ENCODE data around the gene SPRN.

SPRN gene

DNA sequence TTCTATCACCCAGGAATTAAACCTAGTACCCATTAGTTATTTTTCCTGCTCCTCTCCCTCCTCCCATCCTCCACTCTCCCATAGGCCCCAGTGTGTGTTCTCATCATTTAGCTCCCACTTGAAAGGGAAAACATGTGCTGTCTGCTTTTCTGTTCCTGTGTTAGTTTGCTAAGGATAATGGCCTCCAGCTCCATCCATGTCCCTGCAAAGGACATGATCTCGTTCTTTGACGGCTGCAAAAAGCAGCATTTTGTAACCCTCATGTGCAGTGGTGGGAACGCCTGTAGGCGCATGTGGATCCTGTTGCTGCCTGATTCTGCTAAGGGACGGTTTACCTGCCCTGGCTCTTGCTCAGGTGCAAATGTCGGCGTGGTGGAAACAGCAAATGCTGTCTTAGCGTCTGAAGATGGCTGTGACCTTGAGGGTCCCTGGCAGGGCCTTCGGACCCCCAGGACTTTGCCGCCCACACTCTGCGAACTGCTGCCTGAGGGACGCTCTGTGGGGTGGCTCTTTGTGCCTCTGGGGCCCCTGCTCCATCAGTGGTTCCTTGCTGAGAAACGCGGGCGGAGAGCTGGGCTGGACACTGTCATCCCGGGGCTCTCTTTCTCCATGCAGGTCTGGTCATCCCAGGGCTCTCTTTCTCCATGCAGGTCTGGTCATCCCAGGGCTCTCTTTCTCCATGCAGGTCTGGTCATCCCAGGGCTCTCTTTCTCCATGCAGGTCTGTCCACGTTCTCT, 36.0 kb downstream of the SPRN start:
- TF ChIP-seq TAF1 (IDR thresholded peaks at IDR 0.05; ENCODE audit: borderline replicate concordance, insufficient read depth, low read length): no peak
- TF ChIP-seq, protein P1, sequence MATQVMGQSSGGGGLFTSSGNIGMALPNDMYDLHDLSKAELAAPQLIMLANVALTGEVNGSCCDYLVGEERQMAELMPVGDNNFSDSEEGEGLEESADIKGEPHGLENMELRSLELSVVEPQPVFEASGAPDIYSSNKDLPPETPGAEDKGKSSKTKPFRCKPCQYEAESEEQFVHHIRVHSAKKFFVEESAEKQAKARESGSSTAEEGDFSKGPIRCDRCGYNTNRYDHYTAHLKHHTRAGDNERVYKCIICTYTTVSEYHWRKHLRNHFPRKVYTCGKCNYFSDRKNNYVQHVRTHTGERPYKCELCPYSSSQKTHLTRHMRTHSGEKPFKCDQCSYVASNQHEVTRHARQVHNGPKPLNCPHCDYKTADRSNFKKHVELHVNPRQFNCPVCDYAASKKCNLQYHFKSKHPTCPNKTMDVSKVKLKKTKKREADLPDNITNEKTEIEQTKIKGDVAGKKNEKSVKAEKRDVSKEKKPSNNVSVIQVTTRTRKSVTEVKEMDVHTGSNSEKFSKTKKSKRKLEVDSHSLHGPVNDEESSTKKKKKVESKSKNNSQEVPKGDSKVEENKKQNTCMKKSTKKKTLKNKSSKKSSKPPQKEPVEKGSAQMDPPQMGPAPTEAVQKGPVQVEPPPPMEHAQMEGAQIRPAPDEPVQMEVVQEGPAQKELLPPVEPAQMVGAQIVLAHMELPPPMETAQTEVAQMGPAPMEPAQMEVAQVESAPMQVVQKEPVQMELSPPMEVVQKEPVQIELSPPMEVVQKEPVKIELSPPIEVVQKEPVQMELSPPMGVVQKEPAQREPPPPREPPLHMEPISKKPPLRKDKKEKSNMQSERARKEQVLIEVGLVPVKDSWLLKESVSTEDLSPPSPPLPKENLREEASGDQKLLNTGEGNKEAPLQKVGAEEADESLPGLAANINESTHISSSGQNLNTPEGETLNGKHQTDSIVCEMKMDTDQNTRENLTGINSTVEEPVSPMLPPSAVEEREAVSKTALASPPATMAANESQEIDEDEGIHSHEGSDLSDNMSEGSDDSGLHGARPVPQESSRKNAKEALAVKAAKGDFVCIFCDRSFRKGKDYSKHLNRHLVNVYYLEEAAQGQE (IDR thresholded peaks at IDR 0.05; ENCODE audit: insufficient read depth in 1 of 2, low read depth in 2 of 2, low read length in 2 of 2): no peak
- no peak for TF ChIP-seq FOXP2 (optimal IDR thresholded peaks at IDR 0.05; ENCODE audit: borderline replicate concordance, extremely low read depth, extremely low read length, insufficient read depth)
- TF ChIP-seq SIN3A (IDR thresholded peaks at IDR 0.05; ENCODE audit: borderline replicate concordance, insufficient read depth, low read length): no peak
- TF ChIP-seq POLR2AphosphoS5 (IDR thresholded peaks at IDR 0.05; ENCODE audit: low read depth, low read length): no peak

DNA sequence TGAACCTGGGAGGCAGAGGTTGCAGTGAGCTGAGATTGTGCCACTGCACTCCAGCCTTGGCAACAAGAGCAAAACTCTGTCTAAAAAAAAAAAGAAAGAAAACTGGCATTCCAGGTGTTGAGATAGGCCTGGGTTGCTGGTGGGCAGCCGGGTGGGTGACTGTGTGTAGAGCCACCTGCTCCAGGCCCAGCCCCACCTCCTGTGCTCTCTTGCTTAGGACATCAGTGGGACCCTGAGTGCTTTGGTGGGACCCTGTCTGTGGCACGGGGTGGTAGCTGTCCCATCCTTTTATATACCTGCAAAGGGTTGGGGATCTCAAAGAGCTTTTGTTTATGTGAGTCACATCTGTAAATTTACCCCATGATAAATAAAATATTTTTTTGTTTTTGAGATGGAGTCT, 39.2 kb downstream of the SPRN start:
- TF ChIP-seq, protein P1 (IDR thresholded peaks at IDR 0.05; ENCODE audit: insufficient read depth in 1 of 2, low read depth in 2 of 2, low read length in 2 of 2): no peak
- TF ChIP-seq POLR2AphosphoS5 (IDR thresholded peaks at IDR 0.05; ENCODE audit: low read depth, low read length) (no peak), SIN3A (IDR thresholded peaks at IDR 0.05; ENCODE audit: borderline replicate concordance, insufficient read depth, low read length) (no peak), FOXP2 (optimal IDR thresholded peaks at IDR 0.05; ENCODE audit: borderline replicate concordance, extremely low read depth, extremely low read length, insufficient read depth) (no peak), TAF1 (IDR thresholded peaks at IDR 0.05; ENCODE audit: borderline replicate concordance, insufficient read depth, low read length) (no peak)

DNA sequence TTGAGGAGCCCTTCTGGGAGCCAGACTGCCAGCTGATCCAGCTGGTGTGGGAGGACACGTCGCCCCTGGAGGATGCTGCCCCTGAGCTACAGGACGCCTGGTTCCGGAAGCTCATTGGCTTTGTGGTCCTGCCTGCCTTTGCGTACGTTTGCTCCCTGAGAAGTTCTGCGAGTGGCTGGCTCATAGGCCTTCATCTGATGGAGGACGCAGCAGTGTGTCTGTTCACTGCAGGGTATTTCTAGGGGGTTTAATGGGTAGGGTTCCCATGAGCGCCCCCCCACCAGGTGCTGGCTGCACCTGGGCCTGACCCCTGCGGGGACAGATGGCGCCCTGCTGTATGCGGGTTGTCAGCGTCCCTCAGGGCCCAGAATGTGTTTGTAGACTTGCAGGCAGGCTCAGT, 40.4 kb downstream of the SPRN start:
- TF ChIP-seq SIN3A (IDR thresholded peaks at IDR 0.05; ENCODE audit: borderline replicate concordance, insufficient read depth, low read length): no peak
- no peak for TF ChIP-seq TAF1 (IDR thresholded peaks at IDR 0.05; ENCODE audit: borderline replicate concordance, insufficient read depth, low read length)
- TF ChIP-seq, protein P1 (IDR thresholded peaks at IDR 0.05; ENCODE audit: insufficient read depth in 1 of 2, low read depth in 2 of 2, low read length in 2 of 2): no peak
- TF ChIP-seq FOXP2 (optimal IDR thresholded peaks at IDR 0.05; ENCODE audit: borderline replicate concordance, extremely low read depth, extremely low read length, insufficient read depth): no peak
- no peak for TF ChIP-seq POLR2AphosphoS5 (IDR thresholded peaks at IDR 0.05; ENCODE audit: low read depth, low read length)

DNA sequence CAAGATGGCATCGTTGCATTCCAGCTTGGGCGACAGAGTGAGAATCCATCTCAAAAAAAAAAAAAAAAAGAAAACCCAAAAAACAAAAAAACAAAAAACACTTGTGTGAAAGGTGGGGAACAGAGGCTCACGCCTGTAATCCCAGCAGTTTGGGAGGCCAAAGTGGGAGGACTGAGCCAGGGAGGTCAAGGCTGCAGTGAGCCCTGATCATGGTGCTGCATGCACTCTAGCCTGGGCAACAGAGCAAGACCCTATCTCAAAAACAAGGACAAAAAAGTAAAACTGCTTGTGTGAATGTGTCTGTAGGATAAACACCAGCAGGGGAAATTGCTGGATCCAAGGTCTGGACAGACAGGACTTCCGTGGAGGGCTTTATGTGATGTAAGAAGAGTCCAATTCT, 40.9 kb downstream of the SPRN start:
- no peak for TF ChIP-seq TAF1 (IDR thresholded peaks at IDR 0.05; ENCODE audit: borderline replicate concordance, insufficient read depth, low read length)
- TF ChIP-seq, protein P1 (IDR thresholded peaks at IDR 0.05; ENCODE audit: insufficient read depth in 1 of 2, low read depth in 2 of 2, low read length in 2 of 2): no peak
- no peak for TF ChIP-seq FOXP2 (optimal IDR thresholded peaks at IDR 0.05; ENCODE audit: borderline replicate concordance, extremely low read depth, extremely low read length, insufficient read depth)
- no peak for TF ChIP-seq SIN3A (IDR thresholded peaks at IDR 0.05; ENCODE audit: borderline replicate concordance, insufficient read depth, low read length)
- no peak for TF ChIP-seq POLR2AphosphoS5 (IDR thresholded peaks at IDR 0.05; ENCODE audit: low read depth, low read length)
